K562 treated with DMSO at 1 percent for 24 hours (cell line): ENCODE results near the gene PKD1L1. TPM values are rescaled to one million over a fixed set of nuclear protein-coding genes. Genes with fewer than 3 reads are reported as not detected.

Source experiments
- total RNA-seq: library from RNA; unstranded; fragments of 300-600 nt; gene quantifications from 2 replicates; pipeline ENCODE4 v1.2.3, GENCODE V29; 2022; ENCODE audit warnings: low read depth; ENCODE audit not compliant: insufficient read depth

The PKD1L1 gene, protein sequence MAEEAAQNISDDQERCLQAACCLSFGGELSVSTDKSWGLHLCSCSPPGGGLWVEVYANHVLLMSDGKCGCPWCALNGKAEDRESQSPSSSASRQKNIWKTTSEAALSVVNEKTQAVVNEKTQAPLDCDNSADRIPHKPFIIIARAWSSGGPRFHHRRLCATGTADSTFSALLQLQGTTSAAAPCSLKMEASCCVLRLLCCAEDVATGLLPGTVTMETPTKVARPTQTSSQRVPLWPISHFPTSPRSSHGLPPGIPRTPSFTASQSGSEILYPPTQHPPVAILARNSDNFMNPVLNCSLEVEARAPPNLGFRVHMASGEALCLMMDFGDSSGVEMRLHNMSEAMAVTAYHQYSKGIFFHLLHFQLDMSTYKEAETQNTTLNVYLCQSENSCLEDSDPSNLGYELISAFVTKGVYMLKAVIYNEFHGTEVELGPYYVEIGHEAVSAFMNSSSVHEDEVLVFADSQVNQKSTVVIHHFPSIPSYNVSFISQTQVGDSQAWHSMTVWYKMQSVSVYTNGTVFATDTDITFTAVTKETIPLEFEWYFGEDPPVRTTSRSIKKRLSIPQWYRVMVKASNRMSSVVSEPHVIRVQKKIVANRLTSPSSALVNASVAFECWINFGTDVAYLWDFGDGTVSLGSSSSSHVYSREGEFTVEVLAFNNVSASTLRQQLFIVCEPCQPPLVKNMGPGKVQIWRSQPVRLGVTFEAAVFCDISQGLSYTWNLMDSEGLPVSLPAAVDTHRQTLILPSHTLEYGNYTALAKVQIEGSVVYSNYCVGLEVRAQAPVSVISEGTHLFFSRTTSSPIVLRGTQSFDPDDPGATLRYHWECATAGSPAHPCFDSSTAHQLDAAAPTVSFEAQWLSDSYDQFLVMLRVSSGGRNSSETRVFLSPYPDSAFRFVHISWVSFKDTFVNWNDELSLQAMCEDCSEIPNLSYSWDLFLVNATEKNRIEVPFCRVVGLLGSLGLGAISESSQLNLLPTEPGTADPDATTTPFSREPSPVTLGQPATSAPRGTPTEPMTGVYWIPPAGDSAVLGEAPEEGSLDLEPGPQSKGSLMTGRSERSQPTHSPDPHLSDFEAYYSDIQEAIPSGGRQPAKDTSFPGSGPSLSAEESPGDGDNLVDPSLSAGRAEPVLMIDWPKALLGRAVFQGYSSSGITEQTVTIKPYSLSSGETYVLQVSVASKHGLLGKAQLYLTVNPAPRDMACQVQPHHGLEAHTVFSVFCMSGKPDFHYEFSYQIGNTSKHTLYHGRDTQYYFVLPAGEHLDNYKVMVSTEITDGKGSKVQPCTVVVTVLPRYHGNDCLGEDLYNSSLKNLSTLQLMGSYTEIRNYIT (N-terminal part only)
- total RNA-seq, result not detected in 2 replicates

GRCh38 chr7:47948141-47948790, at the start of gene PKD1L1:
TSS of gene PKD1L1 (minus strand) at chr7:47948466. CDS start at chr7:47948440, 26 bp downstream.

DNA sequence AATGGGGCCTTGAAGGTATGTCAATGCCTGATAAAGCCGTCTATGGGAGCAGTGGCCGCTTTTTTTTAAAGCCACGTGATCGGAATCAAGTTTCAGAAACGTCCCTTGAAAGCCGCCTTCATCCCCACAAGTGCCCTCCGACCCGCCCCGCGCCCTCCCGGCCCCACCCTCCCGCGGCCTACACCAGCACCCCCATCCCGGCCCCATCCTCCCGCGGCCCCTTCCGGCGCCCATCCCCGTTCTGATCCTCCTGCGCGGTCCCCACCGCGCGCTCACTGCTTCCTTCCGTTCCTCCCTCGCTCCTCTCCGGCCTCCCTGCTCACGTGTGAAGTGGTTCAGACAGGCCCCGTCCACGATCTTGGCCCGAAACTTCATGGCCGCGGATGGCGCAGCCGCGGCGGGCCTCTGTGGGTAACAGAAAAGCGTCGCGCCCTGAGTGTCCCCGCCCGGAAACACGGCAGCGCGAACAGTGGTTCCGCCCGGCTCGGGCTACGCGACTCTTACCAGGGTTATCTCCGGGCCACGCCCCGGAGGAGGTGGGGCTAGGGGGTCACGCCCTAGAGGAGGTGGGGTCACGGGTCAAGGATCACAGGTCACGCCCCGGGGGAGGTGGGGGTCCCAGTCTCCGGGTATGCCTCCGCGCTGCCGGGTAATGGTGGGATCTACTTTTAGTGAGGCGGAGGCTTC, 31.0 kb upstream of the PKD1L1 start, which contains the start of gene HUS1:
TSS of gene HUS1 (minus strand) at position 471 of the 687 bp plus-strand sequence. CDS start at position 375, 96 bp downstream.

Other genes with a start within 250 kb of the PKD1L1 start
- 6.7 and 11.6 TPM in 2 replicates for gene HUS1, start 31.1 kb upstream of the PKD1L1 start, total RNA-seq
- gene SUN3, start 80.6 kb upstream of the PKD1L1 start, total RNA-seq, result 0.58 and 1.3 TPM in 2 replicates
- gene C7orf57, start 87.1 kb upstream of the PKD1L1 start, total RNA-seq, result not detected in 2 replicates
- 36.0 and 36.9 TPM in 2 replicates for gene UPP1, start 140.8 kb upstream of the PKD1L1 start, total RNA-seq
- 0.13 and 1.8 TPM in 2 replicates for gene ABCA13, start 223.0 kb upstream of the PKD1L1 start, total RNA-seq